ENCODE data around the gene DENND1A. TPM values are rescaled to one million over a fixed set of nuclear protein-coding genes. Genes with fewer than 3 reads are reported as not detected.

The DENND1A gene
- total RNA-seq, 1 experiment from 2014 or later, result 29.7 TPM

- Histone ChIP-seq H2AFZ (ENCODE audit: low read length) (no peak overlapping the region), H3K4me1 (ENCODE audit: insufficient read depth, low read length) (no peaks in the 10 kb centered on the region), H3K36me3 (ENCODE audit: low read depth, low read length) (no peaks in the 10 kb centered on the region), H3K9ac (ENCODE audit: low read length) (no peak overlapping the region), H3K9me2 (replicated peaks; ENCODE audit: low read length) (no peaks in the 10 kb centered on the region), H3K27ac (ENCODE audit: low read length) (no peak overlapping the region), H3K79me2 (ENCODE audit: low read length) (no peaks in the 10 kb centered on the region), H3K4me2 (ENCODE audit: low read length) (no peak overlapping the region), H3K4me3 (ENCODE audit: low read length) (no peak overlapping the region), H3F3A (ENCODE audit: low read length, unreplicated experiment) (no peaks in the 10 kb centered on the region), H3K9me3 (ENCODE audit: low read length) (no peaks in the 10 kb centered on the region), H3K27me3 (ENCODE audit: low read length) (no peaks in the 10 kb centered on the region), H4K20me1 (ENCODE audit: low read length) (no peaks in the 10 kb centered on the region)
- DNase-seq (no peak), ATAC-seq (no peak)
- TF ChIP-seq EZH2 (IDR thresholded peaks at IDR 0.05; ENCODE audit: low read length, unreplicated experiment) (no peak), CTCF (conservative IDR thresholded peaks at IDR 0.05; ENCODE audit: low read depth, low read length) (no peak), EZH2phosphoT487 (IDR thresholded peaks at IDR 0.05; ENCODE audit: borderline replicate concordance, low read length) (no peak)
- ChIA-PET CTCF (no interaction called here), POLR2A (ENCODE audit: unreplicated experiment) (no interaction called here)
- no TSS peak for BruUV-seq (replicated peaks)
- intact Hi-C loops (cut with micrococcal nuclease), result no loop called here
Measured at GRCh38 chr9:123497830-123498229, 432.1 kb downstream of the DENND1A start.

- no peaks in the 10 kb centered on the region for H3K79me2 ChIP-seq (ENCODE audit: low read length)
- intact Hi-C loops (cut with micrococcal nuclease), result no loop called here
- H3K9me3 ChIP-seq (ENCODE audit: low read length), result no peaks in the 10 kb centered on the region
- DNase-seq, result no peak
- no peak overlapping the region for H3K4me3 ChIP-seq (ENCODE audit: low read length)
- H3K27ac ChIP-seq (ENCODE audit: low read length), result no peak overlapping the region
- H3K9ac ChIP-seq (ENCODE audit: low read length), result no peak overlapping the region
- ChIA-PET CTCF (no interaction called here), POLR2A (ENCODE audit: unreplicated experiment) (no interaction called here)
- H3F3A ChIP-seq (ENCODE audit: low read length, unreplicated experiment), result no peaks in the 10 kb centered on the region
- ATAC-seq, result no peak
- no peak for TF ChIP-seq CTCF (conservative IDR thresholded peaks at IDR 0.05; ENCODE audit: low read depth, low read length)
- no peak for TF ChIP-seq EZH2phosphoT487 (IDR thresholded peaks at IDR 0.05; ENCODE audit: borderline replicate concordance, low read length)
- no peak for TF ChIP-seq EZH2 (IDR thresholded peaks at IDR 0.05; ENCODE audit: low read length, unreplicated experiment)
- BruUV-seq (replicated peaks), result no TSS peak
- no peaks in the 10 kb centered on the region for H3K27me3 ChIP-seq (ENCODE audit: low read length)
- no peaks in the 10 kb centered on the region for H4K20me1 ChIP-seq (ENCODE audit: low read length)
- H2AFZ ChIP-seq (ENCODE audit: low read length), result no peak overlapping the region
- H3K9me2 ChIP-seq (replicated peaks; ENCODE audit: low read length), result no peaks in the 10 kb centered on the region
- H3K4me2 ChIP-seq (ENCODE audit: low read length), result no peak overlapping the region
- H3K36me3 ChIP-seq (ENCODE audit: low read depth, low read length), result no peaks in the 10 kb centered on the region
- H3K4me1 ChIP-seq (ENCODE audit: insufficient read depth, low read length), result no peaks in the 10 kb centered on the region
Measured at GRCh38 chr9:123495731-123496130, 434.2 kb downstream of the DENND1A start.

- H3K4me2 ChIP-seq (ENCODE audit: low read length), result no peak overlapping the region
- no peaks in the 10 kb centered on the region for H3K27me3 ChIP-seq (ENCODE audit: low read length)
- ATAC-seq (no peak), DNase-seq (no peak)
- H3K9ac ChIP-seq (ENCODE audit: low read length), result no peak overlapping the region
- H3K9me3 ChIP-seq (ENCODE audit: low read length), result no peaks in the 10 kb centered on the region
- no peak overlapping the region for H3K27ac ChIP-seq (ENCODE audit: low read length)
- TF ChIP-seq EZH2 (IDR thresholded peaks at IDR 0.05; ENCODE audit: low read length, unreplicated experiment) (no peak), CTCF (conservative IDR thresholded peaks at IDR 0.05; ENCODE audit: low read depth, low read length) (no peak), EZH2phosphoT487 (IDR thresholded peaks at IDR 0.05; ENCODE audit: borderline replicate concordance, low read length) (no peak)
- H2AFZ ChIP-seq (ENCODE audit: low read length), result no peak overlapping the region
- POLR2A ChIA-PET (ENCODE audit: unreplicated experiment), result no interaction called here
- H3K36me3 ChIP-seq (ENCODE audit: low read depth, low read length), result no peaks in the 10 kb centered on the region
- H4K20me1 ChIP-seq (ENCODE audit: low read length), result no peaks in the 10 kb centered on the region
- CTCF ChIA-PET, result no interaction called here
- no peak overlapping the region for H3K4me3 ChIP-seq (ENCODE audit: low read length)
- intact Hi-C loops (cut with micrococcal nuclease), result no loop called here
- no peaks in the 10 kb centered on the region for H3F3A ChIP-seq (ENCODE audit: low read length, unreplicated experiment)
- no TSS peak for BruUV-seq (replicated peaks)
- H3K4me1 ChIP-seq (ENCODE audit: insufficient read depth, low read length), result no peaks in the 10 kb centered on the region
- H3K79me2 ChIP-seq (ENCODE audit: low read length), result no peaks in the 10 kb centered on the region
- no peaks in the 10 kb centered on the region for H3K9me2 ChIP-seq (replicated peaks; ENCODE audit: low read length)
Measured at GRCh38 chr9:123493627-123494026, 436.3 kb downstream of the DENND1A start.

All from PC-3 (cell line).